ENCODE results near the gene GTPBP3. TPM values are rescaled to one million over a fixed set of nuclear protein-coding genes. Genes with fewer than 3 reads are reported as not detected.

GTPBP3 gene
- total RNA-seq, 1 donor from 2014 or later, result 61.2 TPM

- Mint-ChIP-seq H3K9me3 (ENCODE audit: unreplicated experiment) (peaks cover 5% of the 10 kb centered on the region), H3K4me1 (ENCODE audit: low read depth, unreplicated experiment) (peaks cover 3% of the 10 kb centered on the region), H3K4me3 (ENCODE audit: unreplicated experiment) (no peak overlapping the region), H3K36me3 (ENCODE audit: unreplicated experiment) (no peaks in the 10 kb centered on the region), H3K27me3 (ENCODE audit: unreplicated experiment) (peaks cover 3% of the 10 kb centered on the region), H3K27ac (ENCODE audit: unreplicated experiment) (no peak overlapping the region)
- no peak for DNase-seq
- no peak for TF ChIP-seq CTCF (IDR thresholded peaks at IDR 0.05; ENCODE audit: partially characterized antibody, unreplicated experiment)
These were observed 4.5 kb downstream of the GTPBP3 start for GRCh38 chr19:17341845-17342244.

GRCh38 chr19:17346109-17346671 is 8.8 kb downstream of the GTPBP3 start:
- peaks cover 5% of the 10 kb centered on the region for H3K9me3 Mint-ChIP-seq (ENCODE audit: unreplicated experiment)
- H3K27me3 Mint-ChIP-seq (ENCODE audit: unreplicated experiment), result peaks cover 2% of the 10 kb centered on the region
- TF ChIP-seq CTCF (IDR thresholded peaks at IDR 0.05; ENCODE audit: partially characterized antibody, unreplicated experiment), result peak; percentile 96
- DNase-seq, result peak; percentile 88
- H3K4me3 Mint-ChIP-seq (ENCODE audit: unreplicated experiment), result peak overlapping the region; percentile 49
- H3K36me3 Mint-ChIP-seq (ENCODE audit: unreplicated experiment), result no peaks in the 10 kb centered on the region
- H3K4me1 Mint-ChIP-seq (ENCODE audit: low read depth, unreplicated experiment), result no peaks in the 10 kb centered on the region
- H3K27ac Mint-ChIP-seq (ENCODE audit: unreplicated experiment), result no peak overlapping the region

- Mint-ChIP-seq H3K27ac (ENCODE audit: unreplicated experiment) (no peak overlapping the region), H3K36me3 (ENCODE audit: unreplicated experiment) (no peaks in the 10 kb centered on the region), H3K27me3 (ENCODE audit: unreplicated experiment) (peaks cover 2% of the 10 kb centered on the region), H3K4me1 (ENCODE audit: low read depth, unreplicated experiment) (no peaks in the 10 kb centered on the region), H3K9me3 (ENCODE audit: unreplicated experiment) (peaks cover 3% of the 10 kb centered on the region), H3K4me3 (ENCODE audit: unreplicated experiment) (no peak overlapping the region)
- no peak for TF ChIP-seq CTCF (IDR thresholded peaks at IDR 0.05; ENCODE audit: partially characterized antibody, unreplicated experiment)
- DNase-seq, result no peak
These were observed 10.0 kb downstream of the GTPBP3 start for GRCh38 chr19:17347361-17347760.

GRCh38 chr19:17347877-17348276 is 10.5 kb downstream of the GTPBP3 start:
- Mint-ChIP-seq H3K27ac (ENCODE audit: unreplicated experiment) (peak overlapping the region; percentile 52), H3K9me3 (ENCODE audit: unreplicated experiment) (peaks cover 3% of the 10 kb centered on the region), H3K4me3 (ENCODE audit: unreplicated experiment) (peak overlapping the region; percentile 42), H3K4me1 (ENCODE audit: low read depth, unreplicated experiment) (no peaks in the 10 kb centered on the region), H3K27me3 (ENCODE audit: unreplicated experiment) (peaks cover 2% of the 10 kb centered on the region), H3K36me3 (ENCODE audit: unreplicated experiment) (no peaks in the 10 kb centered on the region)
- DNase-seq, result no peak
- no peak for TF ChIP-seq CTCF (IDR thresholded peaks at IDR 0.05; ENCODE audit: partially characterized antibody, unreplicated experiment)

GRCh38 chr19:17348700-17349099 is 11.3 kb downstream of the GTPBP3 start:
- TF ChIP-seq CTCF (IDR thresholded peaks at IDR 0.05; ENCODE audit: partially characterized antibody, unreplicated experiment), result no peak
- no peak overlapping the region for H3K27ac Mint-ChIP-seq (ENCODE audit: unreplicated experiment)
- no peak overlapping the region for H3K4me3 Mint-ChIP-seq (ENCODE audit: unreplicated experiment)
- peaks cover 3% of the 10 kb centered on the region for H3K9me3 Mint-ChIP-seq (ENCODE audit: unreplicated experiment)
- peak; percentile 43 for DNase-seq
- no peaks in the 10 kb centered on the region for H3K4me1 Mint-ChIP-seq (ENCODE audit: low read depth, unreplicated experiment)
- H3K36me3 Mint-ChIP-seq (ENCODE audit: unreplicated experiment), result no peaks in the 10 kb centered on the region
- peaks cover 6% of the 10 kb centered on the region for H3K27me3 Mint-ChIP-seq (ENCODE audit: unreplicated experiment)
